ENCODE results near the gene ACVR1.
A peak's percentile ranks its signal among the peaks of the same experiment; 100 is the strongest.
"Not testable (repeated sequence)": the region's sequence is repeated elsewhere in the genome, so short reads cannot be mapped to it uniquely, and the experiment has no call there.

The ACVR1 gene

DNA sequence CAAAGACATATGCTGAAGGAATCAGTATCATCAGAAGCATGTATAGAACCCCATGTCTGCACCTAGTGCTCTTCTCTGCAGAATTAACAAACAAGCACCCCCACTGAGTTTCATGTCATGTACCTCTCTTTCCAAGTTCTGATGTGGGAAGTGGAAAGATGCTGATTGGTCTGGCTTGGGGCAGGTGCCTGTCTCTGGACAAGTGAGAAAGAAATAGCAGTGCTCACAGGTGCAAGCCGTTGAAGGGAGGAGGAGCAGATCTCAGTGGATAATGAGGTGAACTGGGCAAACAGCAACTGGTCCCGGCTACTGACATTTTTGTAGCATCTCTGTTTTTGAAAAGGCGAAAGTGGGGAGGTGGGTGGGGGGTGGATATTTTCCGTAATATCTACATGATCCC lies 17.5 kb upstream of the ACVR1 start:
- no peak for DNase-seq

DNA sequence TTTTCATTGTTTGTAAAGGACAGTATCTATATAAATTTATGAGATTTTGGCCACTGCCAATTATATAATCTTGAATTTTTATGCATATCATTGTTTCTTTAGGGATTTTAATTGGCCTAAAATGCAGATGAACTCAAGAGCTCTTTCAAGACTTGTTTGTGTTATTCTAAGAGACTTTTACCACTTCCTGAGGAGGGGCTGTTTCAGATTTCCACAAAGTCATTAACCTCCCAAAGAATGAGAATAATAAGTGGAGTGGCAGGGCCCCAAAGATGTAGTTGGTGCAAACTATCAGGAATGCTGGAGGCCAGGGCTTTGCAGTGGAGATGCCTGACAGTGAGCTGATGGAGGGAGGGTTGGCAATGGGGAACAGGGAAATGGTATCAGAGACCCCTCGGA lies 15.5 kb upstream of the ACVR1 start:
- no peak for DNase-seq

DNA sequence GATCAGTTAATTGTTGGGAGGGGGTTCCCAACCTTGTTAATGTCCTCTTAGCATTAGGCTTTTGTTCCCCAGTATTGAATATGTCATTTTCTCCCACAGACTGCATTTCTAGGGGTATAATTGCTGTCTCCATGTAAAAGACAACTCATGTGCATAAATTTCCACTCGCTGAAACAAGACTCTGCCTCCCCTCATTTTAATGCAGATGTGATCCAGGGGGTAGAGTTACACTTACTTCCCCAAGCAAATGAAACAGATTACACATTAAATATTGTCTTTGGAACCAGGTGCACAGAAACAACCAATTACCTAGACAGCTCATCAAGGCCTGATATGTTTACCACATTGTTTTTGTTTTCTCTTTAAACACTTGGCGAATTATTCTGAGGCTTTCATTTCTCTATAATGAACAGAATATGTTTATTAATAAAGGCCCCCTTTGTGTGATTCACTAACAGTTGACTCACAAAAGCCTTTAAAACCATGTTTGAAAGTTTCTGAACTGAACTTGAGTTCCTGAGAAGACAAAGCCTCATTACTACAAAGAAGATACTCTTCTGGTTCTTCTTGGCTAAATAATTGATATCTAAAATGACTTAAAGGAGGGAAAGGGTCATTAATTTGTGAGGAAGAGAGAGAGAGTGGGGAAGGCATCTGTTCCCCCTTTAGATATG lies 15.0 kb upstream of the ACVR1 start:
- no peak for DNase-seq

DNA sequence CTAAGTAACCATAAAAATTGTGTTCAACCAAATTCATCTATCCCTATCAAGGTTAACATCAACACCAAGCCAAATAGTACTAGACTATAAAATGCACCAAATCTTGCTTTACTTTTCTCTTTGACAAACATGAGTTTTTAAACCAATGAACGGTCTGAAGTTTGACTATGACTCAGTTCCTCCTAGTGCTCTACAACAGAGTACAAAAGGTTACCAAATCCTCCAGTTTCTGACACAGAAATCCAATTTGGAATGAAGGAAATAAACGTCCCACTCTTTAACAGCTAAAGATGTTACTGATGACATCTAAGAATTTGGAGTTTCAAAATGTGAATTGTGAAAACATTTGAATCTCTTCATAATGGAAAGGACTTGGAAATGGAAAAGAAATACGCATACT lies 11.8 kb upstream of the ACVR1 start:
- no peak for DNase-seq

DNA sequence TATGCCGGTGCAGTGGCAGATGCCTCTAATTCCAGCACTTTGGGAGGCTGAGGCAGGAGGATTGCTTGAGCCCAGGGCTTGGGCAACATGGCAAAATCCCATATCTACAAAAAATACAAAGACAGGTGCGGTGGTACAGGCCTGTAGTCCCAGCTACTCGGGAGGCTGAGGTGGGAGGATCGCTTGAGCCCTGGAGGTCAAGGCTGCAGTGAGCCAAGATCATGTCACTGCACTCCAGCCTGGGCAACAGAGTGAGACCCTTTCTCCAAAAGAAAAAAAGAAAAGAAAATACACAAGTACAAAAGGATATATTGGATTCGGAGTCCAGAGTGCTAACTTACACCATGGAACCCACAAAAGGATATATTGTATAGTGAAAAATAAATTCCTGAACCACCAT lies 8.4 kb upstream of the ACVR1 start:
- not testable (repeated sequence) for DNase-seq

DNA sequence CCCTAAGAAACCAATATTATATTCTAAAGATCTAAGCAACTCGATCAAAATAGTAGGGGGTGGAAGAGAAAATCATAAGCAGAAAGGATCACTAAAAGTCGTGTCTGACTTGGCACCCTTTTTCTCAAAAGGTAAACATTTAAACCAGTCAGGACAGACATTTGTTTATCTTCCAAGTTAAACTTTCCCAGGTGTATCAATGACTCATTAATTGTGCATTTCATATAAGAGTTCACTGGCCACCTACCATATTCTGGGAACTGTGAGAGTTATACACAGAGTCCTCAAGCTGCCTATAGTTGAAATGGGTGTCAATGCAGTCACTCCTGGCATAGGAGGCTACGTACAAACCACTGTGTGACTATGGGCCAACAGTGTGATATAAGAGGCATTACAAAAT lies 4.8 kb upstream of the ACVR1 start:
- DNase-seq: no peak

DNA sequence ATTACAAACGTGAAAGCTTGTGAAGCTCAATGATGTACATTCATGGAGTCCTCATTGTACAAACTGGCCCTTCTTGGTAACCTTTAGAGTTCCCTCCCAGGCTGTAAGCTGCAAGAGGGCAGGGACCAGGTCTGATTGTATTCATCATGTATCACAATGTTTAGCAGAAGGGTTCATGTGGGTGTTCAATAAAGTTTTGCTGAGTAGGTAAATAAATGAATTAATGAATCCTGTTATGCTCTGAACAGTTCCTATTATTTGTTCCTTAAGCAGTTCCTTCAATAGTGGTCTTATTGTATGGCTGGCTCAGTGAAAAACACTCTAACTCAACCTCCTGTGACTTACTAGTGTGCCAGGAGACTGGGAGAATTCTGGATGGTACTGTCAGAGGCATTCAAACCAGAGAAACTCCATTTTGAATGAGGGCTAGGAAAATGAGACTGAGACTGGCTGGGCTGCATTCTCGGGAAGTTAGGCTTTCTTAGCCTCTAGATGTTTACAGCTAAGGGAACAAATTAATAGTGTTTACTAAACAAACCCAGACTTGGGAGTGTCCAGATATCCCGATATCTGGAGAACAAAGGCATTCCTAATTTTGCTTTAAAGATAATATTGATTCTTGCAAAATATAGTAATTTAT lies 1.8 kb upstream of the ACVR1 start:
- no peak for DNase-seq

DNA sequence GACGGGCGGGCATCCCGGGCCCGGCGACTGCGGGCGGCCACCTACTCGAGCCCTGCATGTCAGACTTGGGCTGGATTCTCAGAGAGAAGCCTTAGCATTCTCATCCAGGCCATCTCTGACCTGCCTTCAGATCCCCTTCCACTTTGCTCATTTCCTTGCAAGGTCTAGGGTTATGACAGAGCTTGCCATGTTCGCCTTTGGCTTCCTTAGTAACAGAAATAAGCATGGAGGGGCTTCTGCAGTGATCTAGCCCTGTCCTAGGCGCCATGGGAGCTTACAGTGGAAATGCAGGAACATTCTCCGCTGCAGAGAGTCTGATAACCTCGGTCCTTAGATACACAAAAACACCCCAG lies 632 bp upstream of the ACVR1 start:
- DNase-seq: no peak

DNA sequence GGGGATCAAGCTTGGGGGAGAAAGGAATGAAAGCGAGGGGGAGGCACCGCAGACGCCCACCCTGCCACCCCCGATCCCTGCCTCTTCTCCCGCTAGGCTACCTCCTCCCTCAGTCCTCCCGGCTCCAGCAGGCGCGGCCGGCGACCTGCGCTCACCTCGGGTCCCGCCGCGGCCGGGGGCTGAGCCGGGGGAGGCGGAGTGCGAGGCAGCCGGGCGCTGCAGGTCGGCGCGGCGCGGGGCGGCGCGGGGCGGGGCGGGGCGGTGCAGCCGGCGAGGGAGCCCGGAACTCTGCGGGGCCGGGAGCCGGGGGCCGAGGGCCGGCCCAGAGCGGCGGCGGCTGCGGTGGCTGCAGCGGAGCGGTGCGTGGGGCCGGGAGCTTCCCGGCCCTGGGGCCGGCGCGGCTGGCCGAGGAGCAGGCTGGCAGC lies 477 bp downstream of the ACVR1 start:
- peak; percentile 56 for DNase-seq

DNA sequence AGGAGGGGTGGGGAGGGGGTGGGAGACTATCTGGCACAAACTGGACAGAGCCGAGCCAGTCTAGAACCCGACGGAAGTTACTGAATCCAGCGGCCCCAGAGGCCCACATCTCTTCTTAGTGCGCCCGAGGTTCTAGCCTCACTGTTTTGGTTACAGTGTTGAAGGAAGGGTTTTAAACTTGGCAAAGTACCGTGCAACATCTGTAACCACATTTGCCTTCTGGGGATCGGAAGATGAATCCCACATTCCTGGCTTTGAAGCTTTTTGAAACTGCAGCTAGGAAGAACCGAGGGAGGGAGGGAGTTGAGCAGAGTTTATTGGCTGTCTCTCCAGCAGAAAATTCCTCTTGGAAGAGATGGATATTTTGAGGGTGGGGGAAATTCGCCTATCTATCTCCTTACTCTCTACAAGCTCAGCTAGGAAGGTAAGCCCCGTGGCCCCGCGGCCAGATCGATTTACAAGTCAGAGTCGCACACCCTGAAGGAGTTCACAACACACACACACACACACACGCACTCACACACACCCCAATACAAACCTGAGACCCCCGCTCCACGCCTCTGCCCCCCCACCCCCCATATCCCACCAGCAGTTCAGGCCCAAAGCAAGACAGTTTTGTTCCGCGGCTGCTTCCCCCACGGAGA lies 1.0 kb downstream of the ACVR1 start:
- peak; percentile 1 for DNase-seq

DNA sequence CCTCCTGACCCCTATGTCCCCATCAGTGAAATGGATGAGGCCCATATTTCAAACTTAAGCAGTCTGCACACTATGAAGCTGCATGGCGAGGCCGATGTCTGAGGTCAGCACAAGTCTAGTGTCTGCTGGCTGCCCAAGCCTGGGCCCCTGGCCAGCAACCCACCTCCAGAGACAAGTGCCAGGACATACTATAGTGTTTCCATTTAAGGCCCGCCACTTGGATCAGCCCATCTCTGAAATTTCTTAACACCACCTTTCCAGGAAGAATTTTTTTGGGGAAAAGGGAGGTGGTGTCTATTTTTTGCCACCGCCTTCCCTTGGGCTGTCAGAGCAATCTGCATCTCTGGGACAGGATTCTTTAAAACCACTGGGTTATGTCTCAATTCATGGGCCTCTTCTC lies 1.8 kb downstream of the ACVR1 start:
- no peak for DNase-seq

DNA sequence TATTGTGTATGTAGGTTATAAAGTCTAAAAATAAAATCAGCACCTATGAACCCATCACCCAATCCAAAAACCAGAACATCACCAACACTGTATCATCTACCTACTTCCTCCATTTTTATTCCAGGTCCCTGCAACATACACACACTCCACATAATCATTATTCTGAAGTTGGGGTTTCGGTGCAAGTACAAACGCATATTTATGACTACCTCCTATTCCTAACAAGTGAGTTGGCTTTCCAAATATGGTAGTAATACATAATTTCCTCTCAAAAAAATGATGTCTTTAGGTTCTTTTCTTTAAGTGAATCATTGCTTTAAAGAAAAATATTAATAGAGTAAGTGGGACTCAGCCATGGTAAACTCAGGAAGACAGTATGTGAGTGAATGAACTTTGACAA lies 3.3 kb downstream of the ACVR1 start:
- no peak for DNase-seq

DNA sequence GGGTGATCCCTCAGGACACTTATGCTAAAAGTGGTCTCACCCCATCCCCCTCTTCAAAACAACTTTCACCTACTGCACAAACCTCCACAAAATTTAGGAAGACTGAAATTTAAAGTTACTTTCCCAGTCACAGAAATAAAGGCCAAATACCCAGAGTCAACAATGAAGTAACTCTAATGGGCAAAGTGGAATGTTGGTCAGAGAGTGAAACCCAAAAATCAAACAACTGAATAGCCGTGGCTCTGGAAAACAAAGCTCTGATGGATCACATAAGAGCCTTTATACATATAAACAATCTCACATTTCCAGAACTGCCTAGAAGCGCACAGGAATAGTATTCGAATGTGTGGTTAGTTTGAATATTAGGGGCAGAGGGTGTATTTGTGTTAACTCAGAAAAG lies 4.7 kb downstream of the ACVR1 start:
- DNase-seq: no peak

DNA sequence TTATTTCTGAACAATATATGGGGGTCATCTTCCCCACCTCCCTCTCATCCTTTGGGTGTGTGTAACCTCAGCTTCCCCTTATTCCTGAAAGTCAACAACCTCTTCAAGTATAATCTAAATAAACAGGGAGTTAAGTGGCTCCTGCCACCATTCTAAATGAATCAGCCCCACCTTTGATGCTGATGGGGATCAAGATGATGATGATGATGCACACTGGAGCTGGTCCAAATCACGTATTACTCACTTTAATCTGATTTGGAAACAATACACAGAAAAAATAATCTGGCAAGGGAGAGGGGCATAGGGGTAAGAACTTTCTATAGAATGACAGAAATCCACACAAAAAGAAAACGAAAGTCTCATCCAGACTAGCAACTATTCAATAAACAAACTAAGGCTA lies 7.1 kb downstream of the ACVR1 start:
- no peak for DNase-seq

DNA sequence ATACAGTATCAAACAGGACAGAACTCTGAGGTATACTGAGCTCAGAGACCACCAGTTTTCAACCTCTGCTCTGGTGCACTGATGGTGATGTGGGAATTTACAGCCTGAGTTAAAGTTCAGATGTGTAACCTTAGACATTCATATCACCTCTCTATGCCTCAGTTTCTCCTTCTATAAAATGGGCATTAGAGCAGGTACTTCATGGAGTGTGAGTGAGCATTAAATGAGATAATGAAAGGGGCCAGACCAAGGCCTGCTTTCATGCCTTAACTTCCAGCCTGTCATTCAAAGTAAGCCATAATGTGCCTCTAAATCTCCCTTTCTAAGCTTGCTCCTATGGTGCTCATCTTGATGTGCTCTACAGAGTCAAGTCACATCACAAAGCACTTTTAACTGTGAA lies 8.4 kb downstream of the ACVR1 start:
- no peak for DNase-seq

DNA sequence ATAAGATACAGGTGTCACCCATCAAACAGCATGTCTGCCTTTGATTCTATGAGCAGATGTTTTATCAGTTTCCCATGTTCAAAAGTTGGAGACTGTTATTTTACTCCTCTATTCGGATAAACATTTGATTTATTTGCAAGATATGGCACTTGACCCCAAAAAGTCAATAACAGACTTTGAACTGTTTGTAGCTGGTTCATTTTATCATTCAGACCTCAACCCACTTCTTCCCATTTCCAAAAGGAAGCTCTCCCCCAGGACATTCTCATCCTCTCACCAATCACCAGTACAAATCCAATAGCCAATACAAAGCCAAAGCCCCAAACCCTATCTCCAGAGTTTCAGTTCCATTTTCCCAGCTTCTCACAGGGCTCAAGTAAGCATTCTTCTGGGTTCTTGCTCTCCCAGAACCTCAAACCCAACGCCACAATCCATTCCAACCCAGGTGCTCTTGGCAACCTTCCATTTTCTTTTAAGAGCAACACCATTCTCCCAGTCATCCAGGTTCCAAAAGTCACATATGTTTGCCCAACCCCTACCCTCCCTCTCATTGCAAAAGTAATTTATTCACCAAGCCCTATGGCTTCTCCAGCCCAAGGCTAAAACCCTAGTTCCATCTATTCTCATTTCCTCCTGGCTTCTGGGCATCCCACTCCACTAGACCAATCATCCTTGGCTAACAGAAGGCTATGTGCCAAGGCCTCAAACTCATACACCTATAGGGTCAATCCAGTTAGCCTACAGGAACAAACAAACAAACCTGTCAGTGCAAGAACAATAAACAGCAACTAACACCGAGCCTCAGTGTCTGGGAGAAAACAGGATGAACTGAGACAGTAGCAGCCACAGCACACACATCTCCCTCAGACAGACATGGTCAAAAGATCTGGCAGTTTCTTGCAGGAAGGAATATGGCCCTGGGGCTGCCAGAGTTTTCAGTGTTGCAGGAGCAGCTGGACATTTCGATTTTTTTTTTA lies 9.2 kb downstream of the ACVR1 start:
- DNase-seq: no peak

DNA sequence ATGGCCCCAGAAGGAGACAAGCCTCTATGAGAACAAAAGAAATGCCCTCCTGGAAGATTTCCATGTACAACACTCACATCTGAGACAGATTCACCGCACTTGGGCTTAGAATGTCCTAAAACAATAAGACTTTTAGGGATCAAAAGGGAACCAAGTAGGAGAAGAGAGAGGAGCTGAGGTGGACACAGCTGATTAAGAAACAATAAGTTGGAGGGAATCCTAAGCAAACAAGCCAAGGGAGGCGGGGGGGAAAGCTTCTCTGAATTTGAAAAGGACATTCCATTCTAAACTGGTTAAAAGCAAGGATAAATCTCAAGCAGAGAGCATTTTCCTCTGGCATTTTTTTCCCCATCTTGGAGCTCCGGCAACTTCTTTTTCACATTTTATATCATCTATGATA lies 9.9 kb downstream of the ACVR1 start:
- DNase-seq: no peak

DNA sequence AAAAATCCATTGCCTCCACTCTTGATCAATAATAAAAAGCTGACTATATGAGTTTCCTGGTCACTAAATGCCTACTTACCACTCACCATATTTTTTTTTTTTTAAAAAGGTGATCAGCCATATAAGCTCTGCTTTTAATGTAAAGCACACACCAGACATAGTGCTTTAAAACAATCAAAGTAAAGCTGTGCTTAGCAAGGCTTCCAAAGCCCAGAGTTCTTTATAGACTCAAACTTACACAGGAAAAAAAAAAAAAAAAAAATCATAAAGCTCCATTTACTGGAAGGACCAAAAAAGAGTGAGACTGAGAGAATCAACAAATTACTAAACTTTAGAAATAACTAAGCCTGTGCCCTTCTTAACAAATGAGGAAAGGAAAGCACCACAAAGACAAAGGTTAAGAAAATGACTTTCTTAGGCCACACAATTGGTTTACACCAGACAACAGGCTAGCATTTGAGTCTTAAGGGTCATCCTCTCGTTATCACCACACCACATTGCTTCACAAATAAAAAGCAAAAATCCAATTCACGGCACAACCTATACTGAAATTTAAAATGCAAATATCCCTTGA lies 11.2 kb downstream of the ACVR1 start:
- DNase-seq: no peak

DNA sequence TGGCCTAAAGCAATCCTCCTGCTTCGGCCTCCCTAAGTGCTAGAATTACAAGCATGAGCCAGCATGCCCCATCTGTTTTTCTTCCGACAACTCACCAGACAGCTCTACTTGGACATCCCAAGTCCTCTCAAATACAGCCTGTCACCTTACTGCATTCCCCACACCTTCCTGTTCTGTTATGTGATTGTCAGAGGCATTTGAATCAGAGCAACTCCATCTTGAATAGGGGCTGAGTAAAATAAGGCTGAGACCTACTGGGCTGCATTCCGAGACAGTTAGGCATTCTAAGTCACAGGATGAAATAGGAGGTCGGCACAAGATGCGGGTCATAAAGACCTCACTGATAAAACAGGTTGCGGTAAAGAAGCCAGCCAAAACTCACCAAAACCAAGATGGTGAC lies 17.3 kb downstream of the ACVR1 start:
- DNase-seq: no peak

DNA sequence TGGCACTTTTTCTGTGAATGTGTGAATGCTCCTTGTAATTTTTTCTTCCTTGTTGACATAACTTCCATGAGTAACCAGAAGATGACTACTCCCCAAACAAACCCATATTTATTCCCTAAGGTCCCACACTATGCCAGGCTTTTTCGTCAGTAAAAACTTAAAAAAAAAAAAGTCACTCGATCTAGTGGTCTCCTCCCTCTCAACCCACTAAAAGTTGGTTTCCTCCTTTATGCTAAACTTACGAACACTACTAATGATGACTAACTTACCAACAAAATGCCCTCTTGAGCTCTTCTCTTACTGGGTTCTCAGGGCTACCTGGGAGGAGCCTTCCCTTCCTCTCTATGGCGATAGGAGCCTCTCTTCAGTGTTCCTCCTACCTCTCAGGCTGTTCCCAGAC lies 18.2 kb downstream of the ACVR1 start:
- no peak for DNase-seq

DNA sequence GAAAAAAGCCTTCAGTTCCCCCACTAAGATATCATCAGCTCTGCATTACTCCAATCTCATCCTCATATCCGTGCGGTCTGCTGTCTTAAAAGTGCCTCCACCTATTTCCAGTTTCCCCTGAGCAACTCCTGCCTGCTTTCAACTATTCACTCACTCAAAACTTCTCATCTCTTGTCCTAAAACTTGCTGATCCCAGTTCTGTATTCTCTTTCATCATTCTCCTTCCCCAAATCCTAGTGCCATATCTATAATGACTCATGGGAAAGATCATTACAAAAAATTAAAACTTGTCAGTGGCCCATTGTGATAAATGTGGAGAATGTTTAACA lies 20.0 kb downstream of the ACVR1 start:
- DNase-seq: no peak

DNA sequence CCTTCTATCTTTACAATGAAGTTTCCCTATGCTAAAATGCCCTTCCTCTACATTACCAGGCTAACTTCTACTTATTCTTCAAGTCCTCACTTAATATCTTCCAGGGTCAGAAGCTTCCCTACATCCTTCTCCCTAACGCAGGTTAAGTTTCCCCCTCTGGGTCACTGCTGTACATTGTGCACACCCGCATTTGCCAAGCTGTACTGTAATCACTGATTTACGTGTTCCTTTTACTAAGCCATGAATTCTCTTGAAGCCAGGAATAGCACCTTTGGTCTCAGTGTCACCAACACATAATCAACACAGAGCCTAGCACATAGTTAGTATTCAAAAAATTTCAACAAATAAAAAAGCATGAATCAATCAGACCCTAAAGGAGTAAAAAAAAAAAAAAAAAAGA lies 22.3 kb downstream of the ACVR1 start:
- DNase-seq: no peak

DNA sequence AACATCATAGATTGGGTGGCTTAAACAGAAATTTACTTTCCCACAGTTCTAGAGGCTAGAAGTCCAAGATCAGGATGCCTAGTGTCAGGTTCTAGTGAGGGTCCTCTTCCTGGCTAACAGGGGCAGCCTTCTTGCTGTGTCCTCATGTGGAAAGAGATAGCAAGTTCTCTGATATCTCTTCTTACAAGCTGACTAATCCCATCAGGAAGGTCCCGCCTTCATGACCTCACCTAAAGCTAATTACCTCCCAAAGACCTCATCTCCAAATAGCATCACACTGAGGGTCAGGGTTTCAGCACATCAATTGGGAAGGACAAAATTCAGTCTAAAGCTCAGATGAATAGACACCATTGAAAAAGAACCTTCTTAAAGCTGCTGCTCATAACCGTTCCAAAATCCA lies 22.9 kb downstream of the ACVR1 start:
- no peak for DNase-seq
